ENCODE data around the gene RFXAP.

Gene RFXAP

DNA sequence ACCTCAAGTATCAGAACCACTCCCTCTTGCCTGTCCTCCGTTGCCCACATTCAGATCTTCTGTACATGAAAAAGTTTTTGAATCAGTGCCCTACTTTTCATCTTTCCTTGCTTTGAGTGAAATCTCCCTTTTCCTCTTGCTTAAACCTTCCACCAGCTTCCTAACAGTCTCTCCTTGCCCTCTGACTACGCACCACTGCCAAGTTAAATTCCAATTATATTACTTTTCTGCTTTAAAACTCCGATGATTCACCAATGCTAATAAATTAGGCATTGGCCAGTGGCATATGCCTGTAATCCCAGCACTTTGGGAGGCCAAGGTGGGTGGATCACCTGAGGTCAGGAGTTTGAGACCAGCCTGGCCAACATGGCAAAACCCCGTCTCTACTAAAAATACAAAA is 30.7 kb upstream of the RFXAP start:
- no peak for TF ChIP-seq MAX (IDR thresholded peaks at IDR 0.05)
- TF ChIP-seq YY1 (IDR thresholded peaks at IDR 0.05; ENCODE audit: low read depth), result no peak
- no peak for TF ChIP-seq NFIC (IDR thresholded peaks at IDR 0.05)
- no peak for TF ChIP-seq CEBPB (IDR thresholded peaks at IDR 0.05)
- no peak for TF ChIP-seq RAD21 (IDR thresholded peaks at IDR 0.05; ENCODE audit: low read depth)
- TF ChIP-seq TCF12 (IDR thresholded peaks at IDR 0.05; ENCODE audit: low read depth), result no peak
- TF ChIP-seq, protein P1, sequence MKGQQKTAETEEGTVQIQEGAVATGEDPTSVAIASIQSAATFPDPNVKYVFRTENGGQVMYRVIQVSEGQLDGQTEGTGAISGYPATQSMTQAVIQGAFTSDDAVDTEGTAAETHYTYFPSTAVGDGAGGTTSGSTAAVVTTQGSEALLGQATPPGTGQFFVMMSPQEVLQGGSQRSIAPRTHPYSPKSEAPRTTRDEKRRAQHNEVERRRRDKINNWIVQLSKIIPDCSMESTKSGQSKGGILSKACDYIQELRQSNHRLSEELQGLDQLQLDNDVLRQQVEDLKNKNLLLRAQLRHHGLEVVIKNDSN (IDR thresholded peaks at IDR 0.05), result no peak
- TF ChIP-seq, protein P2, sequence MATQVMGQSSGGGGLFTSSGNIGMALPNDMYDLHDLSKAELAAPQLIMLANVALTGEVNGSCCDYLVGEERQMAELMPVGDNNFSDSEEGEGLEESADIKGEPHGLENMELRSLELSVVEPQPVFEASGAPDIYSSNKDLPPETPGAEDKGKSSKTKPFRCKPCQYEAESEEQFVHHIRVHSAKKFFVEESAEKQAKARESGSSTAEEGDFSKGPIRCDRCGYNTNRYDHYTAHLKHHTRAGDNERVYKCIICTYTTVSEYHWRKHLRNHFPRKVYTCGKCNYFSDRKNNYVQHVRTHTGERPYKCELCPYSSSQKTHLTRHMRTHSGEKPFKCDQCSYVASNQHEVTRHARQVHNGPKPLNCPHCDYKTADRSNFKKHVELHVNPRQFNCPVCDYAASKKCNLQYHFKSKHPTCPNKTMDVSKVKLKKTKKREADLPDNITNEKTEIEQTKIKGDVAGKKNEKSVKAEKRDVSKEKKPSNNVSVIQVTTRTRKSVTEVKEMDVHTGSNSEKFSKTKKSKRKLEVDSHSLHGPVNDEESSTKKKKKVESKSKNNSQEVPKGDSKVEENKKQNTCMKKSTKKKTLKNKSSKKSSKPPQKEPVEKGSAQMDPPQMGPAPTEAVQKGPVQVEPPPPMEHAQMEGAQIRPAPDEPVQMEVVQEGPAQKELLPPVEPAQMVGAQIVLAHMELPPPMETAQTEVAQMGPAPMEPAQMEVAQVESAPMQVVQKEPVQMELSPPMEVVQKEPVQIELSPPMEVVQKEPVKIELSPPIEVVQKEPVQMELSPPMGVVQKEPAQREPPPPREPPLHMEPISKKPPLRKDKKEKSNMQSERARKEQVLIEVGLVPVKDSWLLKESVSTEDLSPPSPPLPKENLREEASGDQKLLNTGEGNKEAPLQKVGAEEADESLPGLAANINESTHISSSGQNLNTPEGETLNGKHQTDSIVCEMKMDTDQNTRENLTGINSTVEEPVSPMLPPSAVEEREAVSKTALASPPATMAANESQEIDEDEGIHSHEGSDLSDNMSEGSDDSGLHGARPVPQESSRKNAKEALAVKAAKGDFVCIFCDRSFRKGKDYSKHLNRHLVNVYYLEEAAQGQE (IDR thresholded peaks at IDR 0.05; ENCODE audit: low read depth), result no peak
- TF ChIP-seq FOXM1 (IDR thresholded peaks at IDR 0.05; ENCODE audit: borderline replicate concordance, low read depth), result no peak
- TF ChIP-seq CREB1 (IDR thresholded peaks at IDR 0.05; ENCODE audit: low read depth), result no peak
- no peak for TF ChIP-seq ZBTB7A (IDR thresholded peaks at IDR 0.05; ENCODE audit: low read depth)
- no peak for TF ChIP-seq EGR1 (IDR thresholded peaks at IDR 0.05)
- TF ChIP-seq TEAD4 (IDR thresholded peaks at IDR 0.05), result no peak
- no peak for TF ChIP-seq EP300 (IDR thresholded peaks at IDR 0.05; ENCODE audit: borderline replicate concordance)

GRCh38 chr13:36789061-36789460 is 30.0 kb upstream of the RFXAP start:
- TF ChIP-seq EGR1 (IDR thresholded peaks at IDR 0.05), result no peak
- no peak for TF ChIP-seq NFIC (IDR thresholded peaks at IDR 0.05)
- TF ChIP-seq, protein P2 (IDR thresholded peaks at IDR 0.05; ENCODE audit: low read depth), result no peak
- no peak for TF ChIP-seq TCF12 (IDR thresholded peaks at IDR 0.05; ENCODE audit: low read depth)
- no peak for TF ChIP-seq CEBPB (IDR thresholded peaks at IDR 0.05)

GRCh38 chr13:36789730-36790129 is 29.3 kb upstream of the RFXAP start:
- TF ChIP-seq FOXM1 (IDR thresholded peaks at IDR 0.05; ENCODE audit: borderline replicate concordance, low read depth), result no peak
- TF ChIP-seq TAF1 (IDR thresholded peaks at IDR 0.05; ENCODE audit: low read depth), result no peak
- no peak for TF ChIP-seq ZBTB7A (IDR thresholded peaks at IDR 0.05; ENCODE audit: low read depth)
- no peak for TF ChIP-seq YY1 (IDR thresholded peaks at IDR 0.05; ENCODE audit: low read depth)
- TF ChIP-seq EGR1 (IDR thresholded peaks at IDR 0.05), result no peak

GRCh38 chr13:36794706-36795105 is 24.3 kb upstream of the RFXAP start:
- TF ChIP-seq RAD21 (IDR thresholded peaks at IDR 0.05; ENCODE audit: low read depth) (no peak), YY1 (IDR thresholded peaks at IDR 0.05; ENCODE audit: low read depth) (no peak), EGR1 (IDR thresholded peaks at IDR 0.05) (no peak), CREB1 (IDR thresholded peaks at IDR 0.05; ENCODE audit: low read depth) (no peak), CEBPB (IDR thresholded peaks at IDR 0.05) (no peak), EP300 (IDR thresholded peaks at IDR 0.05; ENCODE audit: borderline replicate concordance) (no peak), TEAD4 (IDR thresholded peaks at IDR 0.05) (no peak), TAF1 (IDR thresholded peaks at IDR 0.05; ENCODE audit: low read depth) (no peak), TCF12 (IDR thresholded peaks at IDR 0.05; ENCODE audit: low read depth) (no peak)
- TF ChIP-seq, protein P1 (IDR thresholded peaks at IDR 0.05), result no peak

DNA sequence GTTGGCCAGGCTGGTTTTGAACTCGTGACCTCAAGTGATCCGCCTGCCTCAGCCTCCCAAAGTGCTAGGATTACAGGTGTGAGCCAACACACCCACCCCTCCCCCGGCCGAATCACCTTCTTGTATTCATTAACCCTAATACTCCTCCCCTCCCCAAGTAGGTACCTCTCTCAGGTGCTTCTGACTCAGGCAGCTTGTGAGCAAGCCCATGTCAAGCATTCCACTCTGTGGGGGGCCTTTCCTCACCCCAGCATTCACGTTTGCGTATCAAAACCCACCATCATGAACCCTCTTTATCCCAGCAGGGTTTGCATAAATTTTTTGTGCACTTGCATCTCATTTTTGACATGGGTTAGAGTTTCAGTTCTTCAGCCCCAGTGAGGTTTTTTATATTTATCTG is 23.6 kb upstream of the RFXAP start:
- TF ChIP-seq FOXM1 (IDR thresholded peaks at IDR 0.05; ENCODE audit: borderline replicate concordance, low read depth), result no peak
- TF ChIP-seq CREB1 (IDR thresholded peaks at IDR 0.05; ENCODE audit: low read depth), result no peak
- no peak for TF ChIP-seq CEBPB (IDR thresholded peaks at IDR 0.05)
- no peak for TF ChIP-seq TCF12 (IDR thresholded peaks at IDR 0.05; ENCODE audit: low read depth)
- TF ChIP-seq, protein P2 (IDR thresholded peaks at IDR 0.05; ENCODE audit: low read depth), result no peak
- TF ChIP-seq NFIC (IDR thresholded peaks at IDR 0.05), result no peak
- no peak for TF ChIP-seq EP300 (IDR thresholded peaks at IDR 0.05; ENCODE audit: borderline replicate concordance)
- TF ChIP-seq TEAD4 (IDR thresholded peaks at IDR 0.05), result no peak
